Neural crest cell (in vitro differentiated cells): Measurements from ENCODE around the gene CNP. TPM values are rescaled to one million over a fixed set of nuclear protein-coding genes. Genes with fewer than 3 reads are reported as not detected.

Source experiments
- DNase-seq: peaks from one replicate; pipeline ENCODE4 v3.0.0; 2021; ENCODE audit warnings: low read depth, mixed read lengths, low spot score
- H3K27ac Mint-ChIP-seq: one replicate; pipeline ENCODE4 v1.8.0; 2021; ENCODE audit warnings: mild to moderate bottlenecking, mixed read lengths; ENCODE audit not compliant: unreplicated experiment
- H3K27me3 Mint-ChIP-seq: 2 replicates; pipeline ENCODE4 v1.8.0; 2021; ENCODE audit warnings: low read depth, mild to moderate bottlenecking, mixed read lengths
- H3K36me3 Mint-ChIP-seq: 2 replicates; pipeline ENCODE4 v1.8.0; 2021; ENCODE audit warnings: low read depth, mild to moderate bottlenecking, mixed read lengths
- H3K4me1 Mint-ChIP-seq: 2 replicates; pipeline ENCODE4 v1.8.0; 2021; ENCODE audit warnings: mixed read lengths
- H3K4me3 Mint-ChIP-seq: one replicate; pipeline ENCODE4 v1.8.0; 2021; ENCODE audit warnings: mild to moderate bottlenecking, mixed read lengths
- H3K9me3 Mint-ChIP-seq: 2 replicates; pipeline ENCODE4 v1.8.0; 2021; ENCODE audit warnings: mixed read lengths
- total RNA-seq: library from RNA; stranded (reverse); gene quantifications from 2 replicates; pipeline ENCODE4 v1.2.1, GENCODE V29; 2021
- TF ChIP-seq, protein P1 (sequence below): fragments of 200-600 bp; sonication (generic); conservative IDR thresholded peaks from 2 replicates; pipeline ENCODE4 v1.5.0; 2021; ENCODE audit warnings: antibody characterized with exemption, mild to moderate bottlenecking

Gene CNP
- total RNA-seq, 1 donor from 2014 or later = 213 TPM

GRCh38 chr17:41968676-41969075 is 2.1 kb downstream of the CNP start:
- Mint-ChIP-seq H3K27ac (no peak overlapping the region), H3K36me3 (peaks cover 26% of the 10 kb centered on the region), H3K4me3 (peak overlapping the region; percentile 94), H3K9me3 (no peaks in the 10 kb centered on the region), H3K27me3 (peaks cover 20% of the 10 kb centered on the region), H3K4me1 (peaks cover 52% of the 10 kb centered on the region)
- TF ChIP-seq, protein P1, sequence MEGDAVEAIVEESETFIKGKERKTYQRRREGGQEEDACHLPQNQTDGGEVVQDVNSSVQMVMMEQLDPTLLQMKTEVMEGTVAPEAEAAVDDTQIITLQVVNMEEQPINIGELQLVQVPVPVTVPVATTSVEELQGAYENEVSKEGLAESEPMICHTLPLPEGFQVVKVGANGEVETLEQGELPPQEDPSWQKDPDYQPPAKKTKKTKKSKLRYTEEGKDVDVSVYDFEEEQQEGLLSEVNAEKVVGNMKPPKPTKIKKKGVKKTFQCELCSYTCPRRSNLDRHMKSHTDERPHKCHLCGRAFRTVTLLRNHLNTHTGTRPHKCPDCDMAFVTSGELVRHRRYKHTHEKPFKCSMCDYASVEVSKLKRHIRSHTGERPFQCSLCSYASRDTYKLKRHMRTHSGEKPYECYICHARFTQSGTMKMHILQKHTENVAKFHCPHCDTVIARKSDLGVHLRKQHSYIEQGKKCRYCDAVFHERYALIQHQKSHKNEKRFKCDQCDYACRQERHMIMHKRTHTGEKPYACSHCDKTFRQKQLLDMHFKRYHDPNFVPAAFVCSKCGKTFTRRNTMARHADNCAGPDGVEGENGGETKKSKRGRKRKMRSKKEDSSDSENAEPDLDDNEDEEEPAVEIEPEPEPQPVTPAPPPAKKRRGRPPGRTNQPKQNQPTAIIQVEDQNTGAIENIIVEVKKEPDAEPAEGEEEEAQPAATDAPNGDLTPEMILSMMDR = no peak
- DNase-seq = no peak

DNA sequence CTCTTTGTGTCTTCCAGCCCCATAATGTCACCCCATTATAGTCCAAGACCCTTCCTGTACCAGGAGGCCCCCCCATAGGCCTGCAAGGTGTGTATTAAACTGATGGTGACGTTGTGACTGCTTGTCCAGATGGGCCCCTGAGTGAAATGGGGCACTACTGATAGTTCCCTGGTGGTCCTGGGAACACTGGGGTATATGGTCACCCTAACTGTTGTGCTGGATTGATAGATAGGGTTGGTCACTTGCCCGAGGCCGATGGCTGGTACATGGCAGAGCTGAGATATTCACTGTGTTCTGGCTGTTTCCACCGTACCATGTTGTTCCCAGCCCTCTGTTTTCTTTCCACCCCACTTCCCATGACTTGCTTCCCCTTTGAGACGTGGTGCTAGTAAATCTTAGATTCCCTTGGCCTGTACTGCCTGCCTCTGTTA is 4.3 kb downstream of the CNP start:
- H3K36me3 Mint-ChIP-seq = peaks cover 29% of the 10 kb centered on the region
- peak overlapping the region; percentile 58 for H3K27ac Mint-ChIP-seq
- no peaks in the 10 kb centered on the region for H3K9me3 Mint-ChIP-seq
- TF ChIP-seq, protein P1 = no peak
- DNase-seq = no peak
- H3K4me1 Mint-ChIP-seq = peaks cover 41% of the 10 kb centered on the region
- peaks cover 11% of the 10 kb centered on the region for H3K27me3 Mint-ChIP-seq
- peak overlapping the region; percentile 80 for H3K4me3 Mint-ChIP-seq

GRCh38 chr17:41971721-41972523 is 5.3 kb downstream of the CNP start:
- peaks cover 38% of the 10 kb centered on the region for H3K4me1 Mint-ChIP-seq
- peaks cover 37% of the 10 kb centered on the region for H3K36me3 Mint-ChIP-seq
- DNase-seq = no peak

DNA sequence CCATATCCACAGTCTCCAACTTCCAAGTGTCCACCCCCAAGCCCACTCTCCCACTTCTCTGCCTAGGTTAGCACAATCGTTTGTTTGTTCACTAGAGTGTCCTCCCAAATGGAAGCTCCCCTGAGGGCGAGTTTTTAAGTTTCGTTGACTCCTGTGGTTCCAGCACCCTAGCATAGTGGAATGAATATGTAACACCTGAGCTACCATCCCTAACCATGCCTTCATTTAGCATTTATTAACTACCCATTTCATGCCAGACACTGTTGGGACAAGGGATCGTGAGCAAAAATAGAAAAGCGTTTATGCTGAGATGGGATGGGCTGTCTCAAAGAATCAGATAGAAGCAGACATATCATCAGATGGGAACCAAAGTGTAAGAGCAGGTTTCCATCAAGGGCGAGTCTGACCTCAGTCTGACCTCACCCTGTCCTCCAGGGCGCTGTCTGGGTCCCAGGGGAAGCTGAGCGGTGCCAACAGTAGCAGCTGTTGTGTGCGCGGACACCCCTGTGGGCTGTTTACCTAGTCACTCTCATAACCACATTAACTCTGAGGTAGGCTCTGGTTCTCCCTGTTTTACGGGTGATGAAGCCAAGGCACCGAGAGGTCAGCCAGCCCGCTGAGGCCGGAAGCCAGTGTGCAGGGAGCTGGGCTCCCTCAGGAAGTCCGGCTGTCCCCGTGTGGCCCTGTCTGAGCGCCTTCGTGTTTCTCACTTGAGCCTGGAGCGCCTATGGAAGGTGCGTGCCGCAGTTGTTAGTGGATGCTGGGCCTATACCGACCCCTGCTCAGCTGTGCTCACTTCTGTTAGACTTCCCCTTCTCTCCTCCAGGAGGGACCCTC is 6.2 kb downstream of the CNP start:
- Mint-ChIP-seq H3K27ac (peak overlapping the region; percentile 60), H3K4me3 (peak overlapping the region; percentile 69), H3K27me3 (peaks cover 9% of the 10 kb centered on the region), H3K36me3 (peaks cover 35% of the 10 kb centered on the region), H3K9me3 (no peaks in the 10 kb centered on the region), H3K4me1 (peaks cover 31% of the 10 kb centered on the region)
- TF ChIP-seq, protein P1 = no peak
- no peak for DNase-seq

More at GRCh38 chr17:41971721-41972523, 5.3 kb downstream of the CNP start:
- H3K4me3 Mint-ChIP-seq = peak overlapping the region; percentile 80
- no peak overlapping the region for H3K27ac Mint-ChIP-seq
- H3K27me3 Mint-ChIP-seq = peaks cover 15% of the 10 kb centered on the region
- TF ChIP-seq, protein P1 = no peak
- H3K9me3 Mint-ChIP-seq = no peaks in the 10 kb centered on the region

DNA sequence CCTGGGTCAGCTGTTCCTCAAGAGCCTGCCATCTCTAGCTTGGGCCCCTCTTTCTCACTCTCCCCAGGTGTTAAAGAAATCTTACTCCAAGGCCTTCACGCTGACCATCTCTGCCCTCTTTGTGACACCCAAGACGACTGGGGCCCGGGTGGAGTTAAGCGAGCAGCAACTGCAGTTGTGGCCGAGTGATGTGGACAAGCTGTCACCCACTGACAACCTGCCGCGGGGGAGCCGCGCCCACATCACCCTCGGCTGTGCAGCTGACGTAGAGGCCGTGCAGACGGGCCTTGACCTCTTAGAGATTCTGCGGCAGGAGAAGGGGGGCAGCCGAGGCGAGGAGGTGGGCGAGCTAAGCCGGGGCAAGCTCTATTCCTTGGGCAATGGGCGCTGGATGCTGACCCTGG is 6.8 kb downstream of the CNP start:
- H3K36me3 Mint-ChIP-seq = peaks cover 33% of the 10 kb centered on the region

More for the DNA sequence above, 6.8 kb downstream of the CNP start:
- Mint-ChIP-seq H3K4me3 (peak overlapping the region; percentile 61), H3K9me3 (no peaks in the 10 kb centered on the region), H3K27me3 (peaks cover 7% of the 10 kb centered on the region), H3K27ac (no peak overlapping the region), H3K4me1 (peaks cover 26% of the 10 kb centered on the region)
- DNase-seq = no peak
- TF ChIP-seq, protein P1 = no peak
